Measurements from ENCODE around the gene CCDC148.
"Not testable (repeated sequence)": the region's sequence is repeated elsewhere in the genome, so short reads cannot be mapped to it uniquely, and the experiment has no call there.

The CCDC148 gene

GRCh38 chr2:158481116-158481515 is 24.6 kb upstream of the CCDC148 start:
- DNase-seq, result no peak

GRCh38 chr2:158478816-158479215 is 22.3 kb upstream of the CCDC148 start:
- no peak for DNase-seq

DNA sequence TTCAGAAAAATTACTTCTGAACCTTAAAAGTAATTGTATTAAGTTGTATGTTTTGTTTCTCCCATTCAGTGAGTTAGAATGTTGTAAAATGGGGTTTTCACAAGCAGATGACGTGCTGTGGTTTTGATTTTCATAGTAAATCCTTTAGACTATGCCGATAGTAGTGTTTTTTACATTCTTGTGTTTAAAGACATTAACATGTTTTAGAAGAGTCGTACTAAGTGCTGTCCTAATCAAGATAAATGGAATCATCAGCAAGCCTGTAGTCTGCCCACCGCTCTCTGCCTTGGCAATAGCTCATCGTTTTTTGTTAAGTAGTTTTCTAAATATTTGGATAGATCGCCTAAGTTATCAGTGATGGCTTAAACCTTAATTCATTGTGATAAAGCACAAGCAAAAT is 21.7 kb upstream of the CCDC148 start:
- no peak for DNase-seq

GRCh38 chr2:158477202-158477601 is 20.6 kb upstream of the CCDC148 start:
- no peak for DNase-seq

GRCh38 chr2:158474526-158475011 is 18.0 kb upstream of the CCDC148 start:
- DNase-seq, result not testable (repeated sequence)

DNA sequence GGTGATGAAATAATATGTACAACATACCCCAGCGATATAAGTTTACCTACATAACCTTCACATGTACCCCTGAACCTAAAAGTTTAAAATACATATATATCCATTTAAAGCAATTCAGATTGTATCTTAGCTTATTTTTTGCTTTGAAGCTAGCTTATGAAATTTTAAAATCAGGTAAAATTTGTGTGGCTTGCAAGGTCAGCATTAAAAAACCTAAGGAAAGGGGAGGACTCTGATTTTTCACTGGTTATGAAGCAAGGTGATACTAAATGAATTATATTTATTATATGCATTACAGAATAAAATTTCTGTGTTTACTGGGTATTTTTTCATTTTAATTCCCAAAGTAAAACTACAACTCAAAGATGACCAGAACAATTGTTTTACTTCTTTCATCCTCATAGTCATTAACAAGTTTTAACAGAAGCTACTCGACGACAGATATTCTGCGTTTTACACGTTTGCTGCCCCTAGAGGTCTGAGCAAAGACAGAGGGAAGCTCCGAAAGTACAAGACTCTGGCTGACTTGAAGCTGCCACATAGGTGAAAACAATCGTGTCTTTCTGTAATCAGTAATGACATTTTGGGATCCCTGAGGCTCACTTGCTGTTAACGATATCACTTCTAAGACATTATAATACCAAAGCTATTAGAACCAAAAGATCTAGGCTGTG is 17.3 kb upstream of the CCDC148 start:
- no peak for DNase-seq

- not testable (repeated sequence) for DNase-seq
Observed at GRCh38 chr2:158473300-158473699, 16.7 kb upstream of the CCDC148 start.

GRCh38 chr2:158472829-158473228 is 16.3 kb upstream of the CCDC148 start:
- peak; percentile 10 for DNase-seq

DNA sequence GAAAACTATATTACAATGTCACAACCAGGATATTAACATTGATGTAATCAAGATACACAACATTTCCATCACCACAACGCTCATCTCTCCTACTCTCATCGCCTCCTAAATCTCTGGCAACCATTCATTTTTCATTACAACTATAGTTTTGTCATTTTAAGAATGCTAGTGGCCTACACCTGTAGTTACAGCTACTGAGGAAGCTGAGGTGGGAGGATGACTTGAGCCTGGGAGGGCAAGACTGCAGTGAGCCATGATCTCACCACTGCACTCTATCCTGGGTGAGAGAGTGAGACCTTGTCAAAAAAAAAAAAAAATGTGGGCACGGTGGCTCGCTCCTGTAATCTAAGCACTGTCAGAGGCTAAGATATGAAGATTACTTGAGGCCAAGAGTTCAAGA is 10.7 kb upstream of the CCDC148 start:
- no peak for DNase-seq

GRCh38 chr2:158464426-158465281 is 8.1 kb upstream of the CCDC148 start:
- no peak for DNase-seq

GRCh38 chr2:158463496-158464095 is 7.0 kb upstream of the CCDC148 start:
- no peak for DNase-seq

DNA sequence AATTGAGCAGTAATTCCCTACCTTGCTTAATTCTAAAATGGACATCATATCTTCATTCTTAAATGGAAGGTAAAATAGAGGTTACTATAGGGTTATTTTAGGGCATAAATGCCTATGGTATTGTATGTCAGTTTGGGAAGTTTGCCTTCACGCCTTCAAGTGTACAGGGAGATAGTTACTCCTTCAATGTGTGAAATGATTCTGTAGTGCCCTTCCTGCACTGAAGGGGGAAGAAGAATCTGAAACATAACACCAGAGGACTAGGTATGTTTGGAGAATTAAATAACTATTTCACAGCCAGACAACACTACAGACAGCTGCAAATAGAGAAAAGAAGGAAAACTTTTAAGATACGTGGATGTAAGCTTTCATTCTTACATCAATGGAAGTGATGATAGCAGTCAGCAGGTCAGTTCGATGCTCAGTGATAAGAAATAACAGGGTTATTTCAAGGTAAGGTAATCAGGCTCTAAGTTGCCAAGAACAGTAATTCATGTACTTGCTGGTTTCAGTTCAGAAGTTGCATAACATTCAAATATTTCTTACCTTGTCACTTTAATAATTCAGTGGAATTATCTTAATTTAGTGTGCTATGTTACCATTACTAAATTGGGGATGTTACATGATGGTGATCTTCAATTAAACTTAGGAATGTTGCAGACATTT is 4.2 kb upstream of the CCDC148 start:
- no peak for DNase-seq

- DNase-seq, result peak; percentile 49
Observed at GRCh38 chr2:158459161-158460003, 2.8 kb upstream of the CCDC148 start.

DNA sequence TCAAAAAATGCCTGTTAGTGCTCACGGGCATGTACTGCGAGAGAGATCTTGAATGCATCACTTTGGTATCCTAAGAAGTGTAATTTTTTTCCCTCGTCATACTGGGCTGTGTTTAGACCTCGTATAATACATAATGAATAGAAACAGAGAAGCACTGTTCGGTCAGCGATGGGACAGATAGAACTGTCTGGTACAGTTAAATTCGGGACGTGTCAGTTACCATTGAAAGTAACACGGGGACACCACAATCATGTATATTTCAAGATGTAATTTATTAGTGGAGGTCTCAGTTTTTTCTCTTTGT is 2.0 kb upstream of the CCDC148 start:
- DNase-seq, result no peak

DNA sequence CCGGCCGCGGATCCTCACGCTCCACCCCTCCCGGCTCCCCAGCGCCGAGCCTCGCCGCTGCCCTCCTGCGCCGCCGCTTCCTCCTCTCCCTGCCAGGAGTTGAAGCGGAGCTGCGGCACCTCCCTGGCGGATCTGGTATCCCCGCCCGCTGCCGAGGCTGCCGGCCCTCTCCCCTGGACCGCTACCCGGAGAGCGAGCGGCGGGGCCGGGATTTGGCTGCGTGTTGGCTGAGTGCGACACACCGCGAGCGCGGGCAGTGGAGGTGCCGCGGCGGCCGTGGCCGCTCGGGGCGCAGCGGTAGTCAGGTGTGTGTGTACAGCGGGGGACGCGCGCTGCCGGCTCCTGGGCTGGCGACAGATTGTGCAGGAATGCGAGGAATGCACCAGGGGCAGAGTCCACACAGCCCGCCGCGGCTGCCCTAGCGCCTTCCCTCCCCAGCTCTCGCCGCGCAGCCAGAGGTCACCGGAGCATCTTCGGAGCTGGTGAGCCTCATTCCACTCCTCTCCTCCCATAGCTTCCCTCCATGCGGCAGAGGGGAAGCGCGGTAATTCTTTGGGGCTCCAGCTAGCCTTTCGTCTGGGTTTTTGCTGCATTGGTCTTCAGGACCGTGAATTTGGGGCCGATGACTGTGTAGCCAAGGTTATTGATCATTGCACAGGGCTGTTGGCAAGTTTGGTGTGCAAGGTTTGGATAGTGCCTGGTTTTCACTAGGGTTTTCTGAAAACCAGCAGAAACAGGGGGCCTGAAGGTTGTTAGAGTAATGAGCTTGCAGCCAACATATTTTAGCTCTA is 1.5 kb upstream of the CCDC148 start:
- no peak for DNase-seq

- DNase-seq, result no peak
Observed at GRCh38 chr2:158457092-158457825, 706 bp upstream of the CCDC148 start.

DNA sequence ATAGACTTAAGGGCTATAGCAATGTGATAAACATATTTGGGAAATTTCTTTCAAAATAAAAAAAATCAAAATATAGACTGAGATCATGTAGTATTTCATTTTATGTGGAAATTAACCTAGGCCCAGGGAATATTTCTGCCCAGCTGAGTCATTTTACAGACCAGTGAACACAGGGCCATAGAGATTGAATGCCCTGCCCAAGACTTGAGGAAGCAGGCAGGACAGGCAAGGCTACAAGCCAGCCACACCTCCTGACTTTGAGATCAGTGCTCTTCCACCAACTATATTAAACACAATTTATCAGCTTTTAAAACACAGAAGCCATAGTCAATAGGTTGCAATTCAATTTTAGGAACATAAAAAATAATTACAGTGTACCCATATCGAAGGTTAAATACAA is 12.9 kb downstream of the CCDC148 start:
- no peak for DNase-seq

- DNase-seq, result not testable (repeated sequence)
Observed at GRCh38 chr2:158439062-158439461, 17.5 kb downstream of the CCDC148 start.

DNA sequence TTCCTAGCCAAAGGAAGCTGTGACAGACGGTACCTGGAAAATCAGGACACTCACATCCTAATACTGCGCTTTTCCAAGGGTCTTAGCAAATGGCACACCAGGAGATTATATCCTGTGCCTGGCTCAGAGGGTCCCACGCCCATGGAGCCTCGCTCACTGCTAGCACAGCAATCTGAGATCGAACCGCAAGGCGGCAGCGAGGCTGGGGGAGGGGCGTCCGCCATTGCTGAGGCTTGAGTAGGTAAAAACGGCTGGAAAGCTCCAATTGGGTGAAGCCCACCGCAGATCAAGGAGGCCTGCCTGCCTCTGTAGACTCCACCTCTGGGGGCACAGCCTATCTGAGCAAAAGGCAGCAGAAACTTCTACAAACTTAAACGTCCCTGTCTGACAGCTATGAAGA is 22.8 kb downstream of the CCDC148 start:
- DNase-seq, result not testable (repeated sequence)

GRCh38 chr2:158432117-158432516 is 24.4 kb downstream of the CCDC148 start:
- no peak for DNase-seq

DNA sequence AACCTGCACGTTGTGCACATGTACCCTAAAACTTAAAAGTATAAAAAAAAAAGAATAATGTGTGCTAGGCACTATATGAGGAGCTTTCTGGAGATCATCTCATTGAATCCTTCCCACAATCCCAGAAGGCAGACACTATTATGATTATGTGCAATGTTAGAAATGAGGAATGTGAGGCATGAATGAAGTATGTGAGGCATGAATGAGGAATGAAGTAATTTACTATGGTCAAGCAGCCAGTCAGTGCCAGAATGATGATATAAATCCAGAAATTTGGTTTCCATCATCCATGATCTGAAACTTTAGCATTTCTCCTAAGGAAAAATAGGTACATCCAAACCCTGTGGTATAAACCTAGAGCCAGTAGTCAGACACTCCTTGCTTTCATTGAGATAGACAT is 42.0 kb downstream of the CCDC148 start:
- DNase-seq, result no peak

All from MV-4-11 (cell line).